Tongue (tissue), 2 donors: ENCODE results near the gene KCNA10. TPM values are rescaled to one million over a fixed set of nuclear protein-coding genes. Genes with fewer than 3 reads are reported as not detected.
"Not testable (repeated sequence)": the region's sequence is repeated elsewhere in the genome, so short reads cannot be mapped to it uniquely, and the experiment has no call there.

ENCODE experiments used
- DNase-seq: peaks from one replicate; pipeline ENCODE4 v3.0.0-alpha.2; 2015
- total RNA-seq: library from RNA; depleted of rRNA; stranded (reverse); fragments of >200 nt; gene quantifications from one replicate; pipeline ENCODE4 v1.2.3, GENCODE V29; 2014

Gene KCNA10
- total RNA-seq, 1 donor from 2014 or later, result not detected

DNA sequence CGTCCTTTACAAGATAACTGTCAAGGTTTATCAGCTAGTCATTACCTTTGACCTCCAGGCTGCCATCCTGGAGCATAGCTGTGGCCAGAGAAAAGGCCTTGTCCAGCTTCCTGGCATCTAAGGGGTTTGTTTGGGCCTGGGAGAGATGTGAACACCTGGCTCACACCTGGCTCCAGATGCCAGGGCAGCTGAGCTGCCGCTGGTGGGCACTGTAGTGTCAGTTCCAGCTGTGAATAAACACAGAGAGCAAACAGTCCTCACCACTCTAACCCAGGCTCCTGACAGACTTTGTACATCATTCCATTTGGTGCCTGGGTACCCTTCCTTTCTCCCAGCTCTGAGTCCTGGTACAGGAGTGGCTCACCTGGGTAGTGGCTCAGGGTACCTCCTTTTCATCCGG, 14.3 kb upstream of the KCNA10 start:
- no peak for DNase-seq

DNA sequence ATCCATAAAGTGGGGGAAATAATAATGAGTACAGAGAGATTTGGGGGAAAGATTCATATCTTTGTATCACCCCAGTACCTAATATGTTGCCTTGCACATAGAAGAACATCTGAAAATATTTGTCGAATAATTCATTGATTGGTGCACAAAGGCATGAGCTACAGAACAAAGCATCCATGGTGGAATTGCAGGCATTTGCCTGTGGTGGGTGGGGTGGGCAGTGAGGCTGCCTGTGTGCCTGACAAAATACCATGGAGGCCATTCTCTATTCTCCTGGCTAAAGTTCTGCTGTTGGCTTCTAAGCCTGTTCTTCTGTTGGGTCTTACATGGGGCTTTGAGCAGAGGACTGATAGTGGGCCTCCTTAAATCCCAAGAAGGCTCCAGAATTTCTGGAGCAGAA, 10.0 kb upstream of the KCNA10 start:
- DNase-seq, result no peak

DNA sequence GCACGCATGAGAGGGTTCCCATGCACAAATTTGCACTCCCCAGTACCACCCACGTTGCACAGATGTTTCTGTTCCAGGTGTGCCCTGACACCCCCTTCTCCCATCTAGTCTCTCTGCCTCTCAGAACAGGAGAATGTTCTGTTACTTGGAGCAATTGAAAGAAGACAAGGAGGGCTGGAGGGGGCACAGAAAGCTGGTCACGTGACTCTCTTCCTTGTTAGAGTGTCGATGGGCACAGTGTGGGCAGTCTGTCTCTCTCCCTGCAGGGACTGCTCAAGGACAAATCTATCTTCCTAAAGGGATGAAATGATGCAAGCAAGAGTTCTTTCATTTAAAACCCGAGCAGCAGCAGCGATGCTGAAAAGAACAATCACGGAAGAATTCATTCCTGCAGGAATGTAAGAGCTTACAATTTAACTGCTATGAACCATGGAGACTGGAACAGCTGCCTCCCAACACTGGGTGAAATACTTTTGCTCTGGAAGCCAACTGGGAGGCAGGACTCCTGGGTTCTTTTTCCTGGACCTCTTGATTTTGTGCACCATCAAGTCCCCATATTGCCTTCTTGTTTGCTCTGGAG, 7.3 kb upstream of the KCNA10 start:
- DNase-seq, result no peak

DNA sequence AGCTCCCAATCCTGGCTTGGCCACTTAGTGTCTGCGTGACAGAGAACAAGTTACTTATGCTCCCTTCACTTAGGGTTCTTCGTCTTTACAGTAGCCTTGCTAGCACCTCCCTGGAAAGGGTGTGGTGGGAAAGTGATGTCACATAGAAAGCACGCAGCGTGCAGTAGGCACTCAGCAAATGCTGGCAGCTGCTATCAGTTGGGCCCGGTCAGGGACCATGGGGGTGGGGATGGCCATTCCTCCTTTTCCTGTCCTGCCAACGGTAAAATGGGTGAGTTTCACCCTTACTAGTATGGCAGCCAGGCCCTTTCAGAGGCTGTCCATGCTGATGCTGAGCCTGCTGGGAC, 6.2 kb upstream of the KCNA10 start:
- peak; percentile 11 for DNase-seq

DNA sequence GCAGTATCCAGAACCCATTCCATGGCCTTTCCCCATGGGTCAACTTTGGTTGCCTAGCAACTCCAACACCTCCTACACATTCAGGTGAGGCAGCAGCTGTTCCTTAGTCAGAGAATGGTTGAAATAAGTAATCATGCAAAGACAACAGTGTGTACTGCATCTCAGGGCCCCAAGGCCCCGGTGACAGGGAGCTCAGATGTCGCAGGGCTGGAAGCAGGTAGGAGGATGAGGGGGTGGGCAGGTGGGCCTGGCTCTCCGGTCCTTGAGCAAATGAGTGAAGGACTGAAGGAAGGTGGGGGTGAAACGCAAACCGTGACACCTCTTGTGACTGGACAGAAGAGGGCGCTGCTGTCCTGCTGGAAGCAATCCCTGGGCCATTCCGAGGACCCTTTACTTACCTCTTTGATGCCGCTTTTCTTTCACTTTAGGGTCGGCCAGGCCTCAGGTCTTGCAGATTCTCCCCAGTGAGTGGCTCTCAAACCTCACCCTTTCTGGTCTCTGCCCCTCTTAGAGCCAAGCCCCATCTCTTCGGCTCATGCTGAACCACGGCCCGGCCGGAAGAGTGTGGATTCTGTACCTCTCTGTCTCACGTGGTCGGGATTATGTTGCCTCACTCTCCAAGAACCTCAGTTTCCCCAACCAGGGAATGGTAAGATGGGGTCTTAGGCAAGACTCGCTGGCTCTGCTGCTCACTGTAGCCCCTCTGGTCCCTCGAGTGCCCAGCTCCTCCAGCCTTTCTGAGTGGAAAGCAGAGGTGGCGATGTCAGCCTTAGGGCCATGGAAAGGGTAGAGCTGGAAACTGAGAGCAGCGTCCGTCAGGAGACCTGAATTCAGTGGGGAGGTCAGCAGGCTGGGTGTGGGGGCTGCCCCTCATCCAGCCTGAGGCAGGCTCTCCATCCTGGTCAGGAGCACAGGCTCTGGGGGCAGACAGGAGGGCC, 5.6 kb upstream of the KCNA10 start:
- DNase-seq, result peak; percentile 55

DNA sequence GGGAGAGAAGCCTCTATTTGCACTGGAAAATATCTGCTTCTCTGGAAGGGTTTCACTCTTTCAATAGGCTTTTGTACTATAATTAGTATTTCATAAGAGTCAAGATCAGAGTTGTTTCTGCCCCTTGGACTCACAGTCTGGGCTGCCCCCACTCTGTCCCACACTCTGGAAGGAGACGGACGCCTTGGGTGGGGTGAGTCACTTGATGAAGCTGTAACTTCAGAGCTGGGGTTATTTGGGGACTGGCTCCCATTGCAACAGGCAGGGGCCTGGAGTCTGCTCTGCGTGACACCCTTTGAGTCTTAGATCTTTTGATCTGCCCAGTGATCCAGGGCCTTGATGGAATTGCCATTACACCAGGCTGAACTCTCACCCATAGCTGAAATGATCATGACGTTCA, 4.0 kb upstream of the KCNA10 start:
- DNase-seq, result no peak

DNA sequence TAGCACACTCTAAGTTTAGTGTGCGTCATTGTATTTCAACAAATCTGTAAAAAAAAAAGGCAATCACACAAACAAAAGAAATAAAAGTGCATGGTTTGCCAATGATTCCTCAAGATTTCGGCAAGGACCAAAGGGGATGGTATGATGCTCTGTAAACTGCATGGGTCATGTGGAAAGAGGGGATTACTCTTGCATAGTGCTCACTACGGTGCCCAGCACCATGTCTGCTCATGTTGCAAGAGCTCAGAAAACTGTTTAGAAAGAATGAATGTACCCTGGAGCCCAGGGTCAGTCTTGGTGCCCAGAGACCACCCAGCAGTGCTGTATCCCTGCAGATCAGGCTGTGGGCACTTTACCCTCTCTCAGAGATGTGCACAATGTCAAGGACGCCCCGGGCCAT, 3.6 kb upstream of the KCNA10 start:
- DNase-seq, result no peak

DNA sequence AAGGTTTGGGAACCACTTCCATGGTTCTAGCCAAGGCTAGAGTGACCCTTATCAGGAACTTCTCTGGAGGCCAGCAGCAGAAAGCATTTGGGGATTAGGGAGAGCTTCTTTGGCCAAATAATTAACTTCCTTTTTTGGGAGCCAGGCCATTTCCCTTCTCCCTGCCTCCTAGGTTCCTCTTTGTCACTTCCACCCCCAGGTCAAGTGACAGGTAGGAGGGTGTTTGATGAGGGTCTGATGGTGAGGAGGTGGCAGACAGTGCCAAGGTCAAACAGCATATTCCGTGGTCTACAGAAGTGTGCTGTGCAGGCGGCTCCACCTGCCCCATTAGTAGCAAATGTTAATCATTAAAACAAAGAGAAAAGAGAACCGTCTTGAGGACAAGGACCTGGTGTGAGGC, 1.9 kb upstream of the KCNA10 start:
- no peak for DNase-seq

DNA sequence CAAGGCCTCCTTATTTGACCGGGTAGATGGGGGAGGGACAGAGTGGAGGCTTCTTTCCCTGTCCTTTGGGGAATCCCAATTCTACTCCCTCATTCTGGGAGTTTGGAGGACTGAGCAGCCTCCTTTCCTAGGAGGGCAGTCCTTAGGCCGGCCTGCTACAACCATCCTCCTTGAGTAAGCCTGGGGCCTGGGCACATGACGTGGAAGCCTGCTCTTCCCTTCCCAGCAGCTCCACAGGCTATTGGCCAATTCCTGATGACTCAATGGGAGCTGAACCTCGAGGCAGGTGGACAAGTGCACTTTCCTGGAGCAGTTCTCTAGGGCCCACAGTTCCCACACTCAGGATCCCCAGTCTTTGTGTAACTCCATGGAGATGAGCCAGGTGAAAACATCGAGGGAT, 3.1 kb downstream of the KCNA10 start:
- no peak for DNase-seq

DNA sequence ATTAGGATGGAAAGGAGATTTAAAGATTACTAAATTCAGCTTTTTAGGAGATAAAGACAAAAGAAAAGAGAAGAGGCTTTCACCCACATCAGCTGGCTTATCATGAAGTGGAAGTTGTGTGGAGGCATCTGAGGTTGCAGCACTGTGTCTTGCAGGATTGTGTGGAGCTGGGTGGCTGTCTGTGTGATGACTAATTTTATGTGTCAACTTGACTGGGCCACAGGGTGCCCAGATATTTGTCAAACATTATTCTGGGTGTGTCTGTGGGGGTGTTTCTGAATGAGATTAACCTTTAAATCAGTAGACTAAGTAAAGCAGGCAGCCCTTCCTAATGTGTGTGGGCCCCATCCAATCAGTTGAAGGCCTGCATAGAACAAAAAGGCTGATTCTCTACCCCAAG, 3.9 kb downstream of the KCNA10 start:
- no peak for DNase-seq

DNA sequence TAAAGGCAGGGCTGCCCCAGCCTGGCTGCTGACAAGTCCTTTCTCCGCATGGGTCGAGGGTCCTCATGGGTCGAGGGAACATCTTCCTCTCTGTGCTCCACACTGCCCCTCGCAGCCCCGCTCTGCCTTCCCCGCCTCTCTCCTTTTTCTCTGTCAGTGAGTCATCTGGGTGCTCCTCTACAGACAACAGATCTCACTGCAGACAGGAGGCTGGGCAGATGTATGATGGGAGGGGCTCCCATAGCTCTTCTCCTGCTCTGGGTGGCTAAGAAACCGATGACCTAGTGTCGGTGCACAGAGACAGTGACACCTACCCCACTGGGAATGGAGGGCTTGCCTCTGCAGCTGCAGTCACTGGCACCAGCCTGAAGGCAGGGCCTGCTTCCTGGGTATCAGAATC, 5.5 kb downstream of the KCNA10 start:
- peak; percentile 16 for DNase-seq

DNA sequence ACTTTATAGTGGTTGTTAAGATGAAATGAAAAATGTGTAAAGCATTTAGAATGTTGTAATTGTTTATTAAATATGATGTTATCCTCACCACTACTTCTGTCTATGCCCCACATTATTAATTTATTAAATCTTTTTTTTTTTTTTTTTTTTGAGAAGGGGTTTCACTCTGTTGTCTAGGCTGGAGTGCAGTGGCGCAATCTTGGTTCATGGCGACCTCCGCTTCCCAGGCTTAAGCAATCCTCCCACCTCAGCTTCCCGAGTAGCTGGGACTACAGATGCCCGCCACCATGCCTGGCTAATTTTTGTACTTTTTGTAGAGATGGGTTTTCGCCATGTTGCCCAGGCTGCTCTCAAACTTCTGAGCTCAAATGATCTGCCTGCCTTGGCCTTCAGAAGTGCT, 7.5 kb downstream of the KCNA10 start:
- no peak for DNase-seq

DNA sequence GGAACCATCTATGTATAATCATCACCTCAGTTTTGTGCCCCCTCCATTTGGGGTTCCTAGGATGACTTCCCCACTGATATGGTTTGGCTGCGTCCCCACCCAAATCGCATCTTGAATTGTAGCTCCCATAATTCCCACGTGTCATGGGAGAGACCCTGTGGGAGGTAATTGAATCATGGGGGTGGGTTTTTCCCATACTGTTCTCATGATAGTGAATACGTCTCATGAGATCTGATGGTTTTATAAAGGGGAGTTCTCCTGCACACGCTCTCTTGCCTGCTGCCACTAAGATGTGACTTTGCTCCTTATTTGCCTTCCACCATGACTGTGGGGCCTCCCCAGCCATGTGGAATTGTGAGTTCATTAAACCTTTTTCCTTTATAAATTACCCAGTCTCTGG, 8.1 kb downstream of the KCNA10 start:
- DNase-seq, result not testable (repeated sequence)

DNA sequence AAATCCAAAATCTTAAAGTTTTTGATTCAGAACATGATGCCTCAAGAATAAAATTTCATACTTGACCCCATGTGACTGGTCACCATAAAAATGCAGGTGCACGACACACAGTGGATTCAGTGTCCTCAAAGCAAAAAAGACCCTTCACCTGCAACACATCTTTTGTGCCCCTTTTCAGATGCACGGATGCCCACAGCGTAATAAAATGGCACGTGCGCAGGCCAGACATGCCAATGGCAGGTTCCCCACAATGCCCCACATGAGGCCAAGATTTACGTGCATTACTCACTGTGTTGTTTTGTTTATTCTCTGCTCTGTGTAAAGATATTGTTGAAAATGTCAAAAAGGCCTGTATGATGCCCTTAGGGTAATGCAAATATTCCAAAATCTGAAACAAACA, 9.3 kb downstream of the KCNA10 start:
- no peak for DNase-seq

DNA sequence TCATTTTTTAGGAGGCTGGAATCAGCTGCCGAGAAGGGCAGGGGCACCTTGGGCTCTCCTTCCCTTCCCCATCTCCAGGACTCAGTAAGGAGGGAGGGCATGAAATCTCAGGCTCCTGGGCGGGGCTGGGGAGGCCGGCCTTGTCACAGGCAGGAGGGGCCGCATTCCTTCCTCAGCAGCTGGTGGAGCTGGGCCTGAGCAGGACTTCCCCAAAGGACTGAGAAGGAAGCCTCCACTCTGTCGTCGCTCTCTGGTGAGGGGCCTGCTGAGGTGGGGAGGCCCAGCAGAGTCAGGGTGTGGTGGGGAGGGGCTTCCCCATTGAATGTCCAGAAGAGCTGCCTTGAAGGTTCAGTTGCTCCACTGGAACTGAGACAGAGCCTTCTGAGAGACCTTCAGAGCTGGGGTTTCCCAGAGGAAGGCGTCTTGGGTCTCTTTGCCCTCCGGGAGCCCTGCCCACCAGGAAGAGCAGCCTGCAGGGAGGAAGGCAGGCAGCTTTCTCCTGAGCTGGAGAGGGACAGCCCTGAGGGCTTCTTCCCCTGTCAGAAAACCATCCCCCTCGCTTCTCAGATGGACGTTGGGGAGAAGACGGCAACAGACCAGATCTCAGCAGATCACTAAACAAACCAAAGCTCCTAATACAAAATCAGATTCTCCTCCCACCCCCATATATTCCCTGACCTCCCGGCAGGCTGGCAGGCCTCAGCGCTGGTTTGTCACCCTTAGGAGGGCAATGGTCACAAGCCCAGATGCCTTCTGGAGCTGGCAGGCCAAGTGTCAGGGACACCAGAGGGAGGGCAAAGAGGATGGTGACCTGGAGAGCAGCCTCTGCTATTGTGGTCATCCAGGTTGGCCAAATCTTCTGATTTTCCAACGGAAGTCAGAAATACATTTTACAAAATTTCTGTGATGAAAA, 10.7 kb downstream of the KCNA10 start:
- peak; percentile 75 for DNase-seq

DNA sequence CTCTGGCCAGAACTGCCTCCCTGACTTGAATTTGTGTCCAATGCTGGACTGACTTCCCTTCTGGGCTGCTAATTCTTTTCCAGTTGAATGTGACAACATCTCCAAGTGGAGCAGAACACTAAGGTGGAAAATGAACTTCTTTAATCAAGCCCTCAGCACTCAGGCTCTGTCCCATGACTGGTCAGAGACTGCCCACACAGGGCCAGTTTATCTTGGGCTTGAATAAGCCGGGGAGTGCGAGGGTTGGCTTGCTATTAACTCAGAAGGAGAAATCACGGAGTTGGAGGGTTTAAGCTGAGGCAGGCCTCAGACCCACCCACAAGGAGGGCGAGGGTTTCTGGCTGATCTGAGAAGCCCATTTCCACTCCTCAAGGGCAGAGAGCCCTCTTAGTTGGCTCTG, 12.4 kb downstream of the KCNA10 start:
- no peak for DNase-seq

DNA sequence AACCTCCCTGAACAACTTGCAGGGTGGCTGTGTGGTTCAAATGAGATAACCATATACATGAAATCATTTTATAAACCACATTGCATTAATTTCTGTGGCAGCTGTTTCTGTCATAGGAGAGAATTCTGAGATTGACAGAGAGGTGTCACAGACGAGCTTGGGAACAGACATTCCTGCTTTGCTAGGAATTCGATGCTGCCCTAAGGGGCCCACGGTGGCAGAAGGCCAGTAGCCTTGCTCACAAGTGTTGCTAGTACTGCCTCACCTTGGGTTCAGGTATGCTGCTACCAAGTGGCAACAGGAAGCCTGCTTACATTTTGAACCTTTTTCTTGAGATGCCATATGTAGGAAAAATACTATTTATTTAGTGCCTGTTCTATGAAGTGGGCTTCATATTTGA, 13.4 kb downstream of the KCNA10 start:
- DNase-seq, result no peak

DNA sequence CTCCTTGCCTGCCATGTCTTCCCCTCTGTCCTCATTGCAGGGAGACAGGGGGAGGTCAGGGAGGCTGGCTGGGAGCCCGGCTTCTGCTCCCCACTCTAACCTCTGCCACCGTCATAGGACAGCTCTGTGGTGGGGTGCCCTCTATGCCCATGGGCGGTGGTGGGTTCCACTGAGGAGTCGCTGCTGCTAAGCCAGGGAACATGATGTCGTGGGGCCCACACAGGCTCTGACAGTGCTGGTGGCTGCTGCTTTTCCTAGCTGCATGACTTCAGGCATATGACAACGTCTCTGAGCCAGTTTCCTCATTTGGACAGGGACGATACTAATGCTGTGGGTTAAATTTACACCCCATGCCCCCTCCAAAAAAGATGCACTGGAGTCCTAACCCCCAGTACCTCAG, 14.7 kb downstream of the KCNA10 start:
- no peak for DNase-seq

DNA sequence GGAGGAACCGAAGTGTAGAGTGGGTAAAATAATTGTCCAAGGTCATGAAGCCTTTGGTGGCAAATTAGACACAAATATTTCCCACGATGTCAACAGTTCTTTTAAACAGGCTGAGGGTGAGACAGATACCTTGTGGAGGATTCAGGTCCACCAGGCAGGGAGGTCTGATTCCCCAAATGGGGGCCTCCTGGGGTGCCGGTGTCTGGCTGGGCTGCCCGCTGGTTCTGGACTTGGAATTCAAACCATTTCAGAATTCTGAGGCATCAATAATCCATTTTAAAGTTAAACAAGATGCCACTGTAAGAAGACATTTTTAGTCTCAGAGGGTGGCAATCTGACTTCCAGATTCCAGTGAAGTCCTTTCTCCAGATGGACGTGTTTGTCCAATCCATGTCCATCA, 15.5 kb downstream of the KCNA10 start:
- no peak for DNase-seq

DNA sequence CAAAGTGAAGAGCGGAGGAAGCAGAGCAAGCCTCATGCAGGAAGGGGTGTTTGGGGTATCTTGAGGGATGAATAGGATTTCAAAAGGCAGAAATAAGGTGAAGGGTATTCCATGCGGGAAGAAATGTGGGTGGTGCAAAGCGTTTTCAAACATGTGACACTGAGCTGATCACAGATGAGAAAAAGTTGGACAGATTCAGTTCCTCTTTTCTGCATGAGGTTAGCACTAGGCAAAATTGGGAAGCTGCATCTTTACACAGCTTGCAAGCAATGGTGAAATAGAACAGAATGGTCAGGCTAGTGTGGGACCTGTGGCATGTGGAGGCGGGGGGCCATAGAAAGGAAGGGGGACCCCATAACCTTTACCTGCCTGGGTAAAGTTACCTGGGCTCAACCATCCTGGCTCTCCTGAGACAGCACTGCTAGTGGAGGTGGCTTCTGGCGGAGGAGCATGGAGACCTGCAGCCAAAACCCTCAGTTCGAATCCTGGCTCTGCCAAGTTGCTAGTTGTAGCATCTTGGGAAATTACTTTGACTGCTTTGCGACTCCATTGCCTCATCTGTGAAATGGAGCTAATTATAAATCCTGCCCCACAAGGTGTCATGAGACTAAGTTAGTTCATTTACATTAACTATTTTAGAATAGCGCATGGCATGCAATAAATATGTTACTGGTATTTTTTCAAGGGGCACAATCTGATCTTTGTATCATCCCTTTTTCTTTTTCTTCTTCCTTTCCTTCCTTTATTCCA, 16.4 kb downstream of the KCNA10 start:
- no peak for DNase-seq

DNA sequence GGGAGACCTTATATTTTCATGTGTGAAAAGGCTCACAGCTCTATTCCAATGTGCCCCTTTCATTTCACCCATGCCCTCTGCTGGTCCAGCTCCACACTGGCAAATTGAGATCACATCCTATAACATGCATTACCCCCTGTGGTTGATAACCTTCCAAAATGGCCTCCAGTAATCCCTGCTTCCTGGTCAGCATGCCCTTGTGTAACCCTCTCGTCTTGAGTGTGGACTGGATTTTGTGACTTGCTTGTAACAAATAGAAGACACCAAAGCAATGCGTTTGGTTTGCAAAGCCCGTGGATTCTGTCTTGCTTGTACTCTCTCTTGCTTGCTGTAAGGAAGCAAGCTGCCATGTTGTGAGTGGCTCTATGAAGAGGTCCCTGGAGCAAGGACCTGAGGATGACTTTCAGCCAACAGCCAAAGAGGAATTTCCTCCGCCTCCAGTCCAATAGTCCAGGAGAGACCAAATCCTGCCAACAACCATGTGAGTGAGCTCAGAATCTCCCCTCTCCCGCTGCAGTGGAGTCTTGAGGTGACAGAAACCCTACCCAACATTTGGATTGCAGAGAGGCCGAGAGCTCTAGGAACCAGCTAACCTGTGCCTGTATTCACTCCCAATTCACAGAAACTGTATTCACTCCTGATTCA, 17.4 kb downstream of the KCNA10 start:
- no peak for DNase-seq

DNA sequence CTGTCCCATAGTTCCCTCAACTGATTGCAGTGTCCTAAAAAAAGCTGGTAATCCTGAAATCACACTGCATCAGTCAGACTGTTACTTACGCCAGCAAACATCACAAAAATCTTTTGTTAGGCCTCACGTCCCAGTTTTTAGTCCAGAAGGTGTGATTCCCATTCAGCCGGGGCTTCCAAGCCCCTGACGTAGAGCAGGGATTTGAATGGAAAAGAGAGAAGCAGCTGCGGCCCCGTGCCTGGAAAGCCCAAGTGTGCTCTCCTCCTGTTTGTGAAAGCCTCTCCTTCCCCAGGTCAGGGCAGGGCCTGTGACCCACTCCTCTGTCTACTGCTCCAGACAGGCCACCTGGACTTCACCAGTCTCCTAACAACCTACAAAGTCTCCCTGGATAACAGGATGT, 20.7 kb downstream of the KCNA10 start:
- no peak for DNase-seq
